ENCODE results near the gene LSG1. TPM values are rescaled to one million over a fixed set of nuclear protein-coding genes. Genes with fewer than 3 reads are reported as not detected.

Gene LSG1
- total and polyA plus RNA-seq, 2 experiments from 2014 or later, result 49.2 to 57.1 TPM

GRCh38 chr3:194658477-194659242, 13.3 kb downstream of the LSG1 start (continued):
- TF ChIP-seq CTCF (conservative IDR thresholded peaks at IDR 0.05; ENCODE audit: low read depth in 2 of 2), result no peak
- TF ChIP-seq JUNB (IDR thresholded peaks at IDR 0.05; ENCODE audit: unreplicated experiment), result no peak
- no peak for TF ChIP-seq EZH2 (IDR thresholded peaks at IDR 0.05; ENCODE audit: low read depth, unreplicated experiment)
- TF ChIP-seq EZH2phosphoT487 (IDR thresholded peaks at IDR 0.05; ENCODE audit: unreplicated experiment), result no peak
- no peak for TF ChIP-seq ZNF331 (CRISPR knock-in tag; IDR thresholded peaks at IDR 0.05; ENCODE audit: low read depth)
- TF ChIP-seq NANOG (IDR thresholded peaks at IDR 0.05; ENCODE audit: borderline replicate concordance), result no peak
- no peak for TF ChIP-seq STAT1 (IDR thresholded peaks at IDR 0.05; ENCODE audit: unreplicated experiment)
- no peak for TF ChIP-seq REST (IDR thresholded peaks at IDR 0.05; ENCODE audit: unreplicated experiment)
- TF ChIP-seq CREB1 (CRISPR knock-in tag; IDR thresholded peaks at IDR 0.05; ENCODE audit: low read depth), result no peak

GRCh38 chr3:194657439-194657838, 14.6 kb downstream of the LSG1 start:
- H3K9me3 Mint-ChIP-seq, result no peaks in the 10 kb centered on the region; the same call in 2 of the 3 replicates
- Histone ChIP-seq H3K4me2 (no peak overlapping the region), H3K4me3 (no peak overlapping the region), H3K4me1 (ENCODE audit: insufficient read depth) (peaks cover 11% of the 10 kb centered on the region; the same call in 1 of the 2 replicates), H3K9me2 (ENCODE audit: insufficient read depth) (no peaks in the 10 kb centered on the region), H4K20me1 (replicated peaks; ENCODE audit: insufficient read depth) (peaks cover 12% of the 10 kb centered on the region), H3K27ac (ENCODE audit: low read depth) (no peak overlapping the region), H3K36me3 (ENCODE audit: insufficient read depth) (peaks cover 32% of the 10 kb centered on the region), H3K79me2 (replicated peaks; ENCODE audit: insufficient read depth) (peaks cover 35% of the 10 kb centered on the region), H3K27me3 (ENCODE audit: insufficient read depth) (no peaks in the 10 kb centered on the region), H2AFZ (no peak overlapping the region), H3F3A (replicated peaks; ENCODE audit: low read depth) (no peaks in the 10 kb centered on the region)
- H3K36me3 Mint-ChIP-seq (ENCODE audit: low read depth), result peaks cover 68% of the 10 kb centered on the region
- no peaks in the 10 kb centered on the region for H3K27me3 Mint-ChIP-seq (ENCODE audit: insufficient read depth, low read depth, poor library complexity)
- no peak overlapping the region for H3K4me3 Mint-ChIP-seq
- peaks cover 11% of the 10 kb centered on the region for H3K4me1 Mint-ChIP-seq
- DNase-seq (ENCODE audit: low spot score) (no peak), ATAC-seq (no peak)
- no peak for TF ChIP-seq POLR2AphosphoS5 (IDR thresholded peaks at IDR 0.05; ENCODE audit: low read depth)
- no peak for TF ChIP-seq CREB1 (CRISPR knock-in tag; IDR thresholded peaks at IDR 0.05; ENCODE audit: low read depth)
- TF ChIP-seq CTCF (conservative IDR thresholded peaks at IDR 0.05; ENCODE audit: low read depth in 2 of 2), result no peak
- no peak for TF ChIP-seq EZH2 (IDR thresholded peaks at IDR 0.05; ENCODE audit: low read depth, unreplicated experiment)
- TF ChIP-seq STAT1 (IDR thresholded peaks at IDR 0.05; ENCODE audit: unreplicated experiment), result no peak
- TF ChIP-seq NANOG (IDR thresholded peaks at IDR 0.05; ENCODE audit: borderline replicate concordance), result no peak
- no peak for TF ChIP-seq ZNF114 (CRISPR knock-in tag; IDR thresholded peaks at IDR 0.05)
- TF ChIP-seq ETS1 (IDR thresholded peaks at IDR 0.05), result no peak
- no peak for TF ChIP-seq REST (IDR thresholded peaks at IDR 0.05; ENCODE audit: unreplicated experiment)
- no peak for TF ChIP-seq EZH2phosphoT487 (IDR thresholded peaks at IDR 0.05; ENCODE audit: unreplicated experiment)
- TF ChIP-seq ZNF331 (CRISPR knock-in tag; IDR thresholded peaks at IDR 0.05; ENCODE audit: low read depth), result no peak
- H3K27ac Mint-ChIP-seq, result no peak overlapping the region
